GM19467 (cell line): Measurements from ENCODE around the gene RBM23.
"Not testable (repeated sequence)": the region's sequence is repeated elsewhere in the genome, so short reads cannot be mapped to it uniquely, and the experiment has no call there.

Experiments
- ATAC-seq: cut with Tn5 transposase; IDR thresholded peaks from one replicate; pipeline ENCODE4 v1.9.1; 2021; ENCODE audit warnings: mild to moderate bottlenecking, moderate library complexity; ENCODE audit not compliant: unreplicated experiment

RBM23 gene

GRCh38 chr14:22865424-22866405 is 53.2 kb downstream of the RBM23 start:
- no peak for ATAC-seq

- ATAC-seq = no peak
These were observed 54.0 kb downstream of the RBM23 start for GRCh38 chr14:22864979-22865378.

DNA sequence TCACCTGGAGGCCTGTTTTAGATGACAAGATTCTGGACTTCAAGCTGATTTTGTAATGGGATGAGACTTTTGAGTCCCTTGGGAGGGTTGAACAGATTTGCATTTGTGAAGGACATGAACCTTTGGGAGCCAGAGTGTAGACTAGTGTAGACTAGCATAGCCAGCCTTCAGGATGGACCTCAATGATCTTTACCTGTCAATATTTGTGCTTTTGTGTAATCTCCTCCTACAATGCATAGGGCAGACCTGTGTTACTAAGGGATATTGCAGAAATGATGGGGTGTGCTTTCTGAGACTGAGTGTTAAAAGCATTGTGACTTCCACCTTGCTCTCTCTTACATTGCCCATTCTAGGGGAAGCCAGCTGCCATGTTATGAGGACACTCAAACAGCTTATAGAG is 57.3 kb downstream of the RBM23 start:
- ATAC-seq = no peak

DNA sequence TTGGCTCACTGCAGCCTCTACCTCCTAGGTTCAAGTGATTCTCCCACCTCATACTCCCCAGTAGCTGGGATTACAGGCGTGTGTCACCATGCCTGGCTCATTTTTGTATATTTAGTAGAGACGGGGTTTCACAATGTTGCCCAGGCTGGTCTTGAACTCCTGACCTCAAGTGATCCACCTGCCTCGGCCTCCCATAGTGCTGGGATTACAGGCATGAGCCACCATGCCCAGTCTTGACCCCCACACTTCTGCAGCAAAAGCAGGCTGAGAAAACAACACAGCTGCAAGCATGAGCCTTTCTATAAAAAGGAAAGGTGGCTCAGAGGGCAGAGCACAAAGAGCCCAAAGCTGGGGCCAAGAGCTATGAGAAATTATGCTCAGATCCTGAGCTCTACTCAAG is 58.6 kb downstream of the RBM23 start:
- ATAC-seq = not testable (repeated sequence)

- ATAC-seq = no peak
These were observed 62.5 kb downstream of the RBM23 start for GRCh38 chr14:22856428-22856827.

DNA sequence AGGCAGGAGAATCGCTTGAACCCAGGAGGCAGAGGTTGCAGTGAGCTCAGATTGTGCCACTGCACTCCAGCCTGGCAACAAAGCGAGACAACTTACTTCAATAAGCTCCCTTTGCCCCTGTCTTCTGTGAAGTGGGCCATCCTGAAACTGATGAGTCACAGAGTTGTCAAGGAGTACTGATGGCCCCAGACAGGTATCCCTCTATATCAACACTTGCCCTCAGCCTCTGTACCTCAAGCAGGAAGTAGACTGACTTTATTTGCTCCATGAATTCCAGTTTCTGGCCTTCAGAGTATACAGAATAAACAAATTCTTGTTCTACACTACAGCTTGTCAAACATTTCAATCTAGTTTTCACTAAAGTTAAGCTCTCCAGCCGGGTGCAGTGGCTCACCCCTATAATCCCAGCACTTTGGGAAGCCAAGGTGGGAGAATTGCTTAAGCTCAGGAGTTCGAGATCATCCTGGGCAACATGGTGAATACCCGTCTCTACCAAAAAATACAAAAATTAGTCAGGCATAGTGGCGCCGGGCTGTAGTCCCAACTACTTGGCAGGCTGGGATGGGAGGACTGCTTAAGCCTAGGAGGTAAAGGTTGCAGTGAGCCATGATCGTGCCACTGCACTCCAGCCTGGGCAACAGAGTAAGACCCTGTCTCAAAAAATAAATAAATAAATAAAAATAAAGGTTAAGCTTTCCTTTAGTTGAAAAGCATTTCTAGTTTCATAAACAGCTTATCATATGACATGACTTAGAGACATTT is 63.8 kb downstream of the RBM23 start:
- no peak for ATAC-seq

DNA sequence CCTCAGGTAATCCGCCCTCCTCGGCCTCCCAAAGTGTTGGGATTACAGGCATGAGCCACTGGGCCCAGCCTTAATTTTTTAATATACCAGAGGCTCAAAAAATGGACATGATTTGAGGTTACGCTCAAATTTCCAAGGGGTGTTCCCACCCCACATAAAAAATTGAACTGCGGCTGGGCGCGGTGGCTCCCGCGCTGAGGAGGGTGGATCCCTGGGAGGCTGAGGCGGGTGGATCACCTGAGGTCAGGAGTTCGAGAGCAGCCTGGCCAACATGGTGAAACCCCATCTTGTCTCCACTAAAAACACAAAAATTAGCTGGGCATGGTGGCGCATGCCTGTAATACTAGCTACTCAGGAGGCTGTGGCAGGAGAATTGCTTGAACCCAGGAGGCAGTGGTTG is 64.7 kb downstream of the RBM23 start:
- ATAC-seq = not testable (repeated sequence)

DNA sequence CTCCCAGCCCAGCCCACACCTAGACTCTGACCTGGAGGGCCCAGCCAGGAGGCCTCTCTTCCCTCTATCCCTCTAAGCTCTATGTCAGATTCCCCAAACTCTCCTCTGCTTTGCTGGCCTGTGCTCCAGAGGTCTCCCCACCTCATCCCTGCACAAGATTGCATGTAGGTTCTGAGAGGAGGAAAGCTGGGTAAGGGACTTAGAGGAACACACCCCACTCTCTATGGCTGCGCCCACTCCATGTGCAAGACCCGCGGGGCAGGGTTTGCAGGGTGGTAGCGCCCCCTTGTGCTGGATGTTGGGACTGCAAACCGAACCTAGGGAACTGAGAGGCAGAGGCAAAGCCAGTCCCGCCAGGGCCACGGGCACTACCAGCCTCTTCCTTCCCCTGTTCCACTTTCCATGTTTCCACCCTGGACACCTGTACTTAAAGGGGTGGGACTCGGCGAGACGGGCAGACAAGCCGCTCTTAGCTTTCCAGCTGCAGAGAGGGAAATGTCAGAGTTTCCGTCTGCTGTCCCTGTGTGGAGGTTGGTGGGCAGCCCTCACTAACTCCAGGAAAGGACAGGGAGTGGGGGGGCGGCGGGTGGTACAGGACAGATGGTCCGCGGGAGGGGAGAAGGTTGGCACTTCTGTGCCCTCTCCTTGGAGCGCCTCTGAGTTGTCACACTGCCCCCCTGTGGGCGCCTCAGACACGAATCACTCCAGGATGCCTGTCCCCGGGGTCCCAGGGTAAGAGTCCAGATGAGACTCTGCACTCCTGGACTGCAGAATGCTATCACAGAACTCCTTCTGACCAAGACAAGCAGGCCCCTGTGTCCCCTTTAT is 65.8 kb downstream of the RBM23 start:
- ATAC-seq = peak; percentile 50

- ATAC-seq = no peak
These were observed 66.4 kb downstream of the RBM23 start for GRCh38 chr14:22852599-22852939.

GRCh38 chr14:22852178-22852577 is 66.8 kb downstream of the RBM23 start:
- ATAC-seq = not testable (repeated sequence)

GRCh38 chr14:22850944-22851764 is 67.8 kb downstream of the RBM23 start:
- ATAC-seq = no peak

- no peak for ATAC-seq
These were observed 69.6 kb downstream of the RBM23 start for GRCh38 chr14:22849212-22849819.

GRCh38 chr14:22848351-22849164 is 70.4 kb downstream of the RBM23 start:
- ATAC-seq = no peak

- ATAC-seq = no peak
These were observed 71.1 kb downstream of the RBM23 start for GRCh38 chr14:22847661-22848341.

DNA sequence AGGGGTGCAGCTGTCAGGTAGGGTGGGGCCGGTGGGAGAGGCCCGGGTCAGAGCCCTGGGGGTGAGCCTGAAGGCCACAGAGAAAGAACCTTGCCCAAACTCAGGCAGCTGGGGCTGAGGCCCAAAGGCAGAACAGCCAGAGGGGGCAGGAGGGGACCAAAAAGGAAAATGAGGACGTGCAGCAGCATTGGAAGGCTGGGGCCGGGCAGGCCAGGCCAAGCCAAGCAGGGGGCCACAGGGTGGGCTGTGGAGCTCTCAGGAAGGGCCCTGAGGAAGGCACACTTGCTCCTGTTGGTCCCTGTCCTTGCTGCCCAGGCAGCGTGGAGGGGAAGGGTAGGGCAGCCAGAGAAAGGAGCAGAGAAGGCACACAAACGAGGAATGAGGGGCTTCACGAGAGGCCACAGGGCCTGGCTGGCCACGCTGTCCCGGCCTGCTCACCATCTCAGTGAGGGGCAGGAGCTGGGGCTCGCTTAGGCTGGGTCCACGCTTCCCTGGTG is 72.1 kb downstream of the RBM23 start:
- no peak for ATAC-seq

DNA sequence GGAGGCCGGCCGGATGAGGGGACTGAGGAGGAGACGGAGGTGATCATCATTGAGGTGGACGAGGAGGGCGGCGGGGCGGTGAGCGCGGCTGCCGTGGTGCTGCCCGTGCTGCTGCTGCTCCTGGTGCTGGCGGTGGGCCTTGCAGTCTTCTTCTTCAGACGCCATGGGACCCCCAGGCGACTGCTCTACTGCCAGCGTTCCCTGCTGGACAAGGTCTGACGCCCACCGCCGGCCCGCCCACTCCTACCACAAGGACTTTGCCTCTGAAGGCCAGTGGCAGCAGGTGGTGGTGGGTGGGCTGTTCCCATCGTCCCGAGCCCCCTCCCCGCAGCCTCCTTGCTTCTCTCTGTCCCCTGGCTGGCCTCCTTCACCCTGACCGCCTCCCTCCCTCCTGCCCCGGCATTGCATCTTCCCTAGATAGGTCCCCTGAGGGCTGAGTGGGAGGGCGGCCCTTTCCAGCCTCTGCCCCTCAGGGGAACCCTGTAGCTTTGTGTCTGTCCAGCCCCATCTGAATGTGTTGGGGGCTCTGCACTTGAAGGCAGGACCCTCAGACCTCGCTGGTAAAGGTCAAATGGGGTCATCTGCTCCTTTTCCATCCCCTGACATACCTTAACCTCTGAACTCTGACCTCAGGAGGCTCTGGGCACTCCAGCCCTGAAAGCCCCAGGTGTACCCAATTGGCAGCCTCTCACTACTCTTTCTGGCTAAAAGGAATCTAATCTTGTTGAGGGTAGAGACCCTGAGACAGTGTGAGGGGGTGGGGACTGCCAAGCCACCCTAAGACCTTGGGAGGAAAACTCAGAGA is 72.9 kb downstream of the RBM23 start:
- no peak for ATAC-seq

GRCh38 chr14:22845103-22845394 is 73.9 kb downstream of the RBM23 start:
- no peak for ATAC-seq
